Duodenal mucosa (tissue), 2 donors: ENCODE results near the gene ERC1.

Source experiments
- H3K27ac ChIP-seq: one replicate; pipeline ENCODE4 v1.7.0; 2013; ENCODE audit warnings: low read depth, low read length
- H3K27me3 ChIP-seq, 2 donors: one replicate each; pipeline ENCODE4 v1.7.0; 2013; ENCODE audit warnings: low read length in 2 of 2, control low read depth in 1 of 2; ENCODE audit not compliant: insufficient read depth in 2 of 2, control insufficient read depth in 1 of 2
- H3K36me3 ChIP-seq, 2 donors: one replicate each; pipeline ENCODE4 v1.7.0; 2013; ENCODE audit warnings: low read length in 2 of 2, control low read depth in 1 of 2; ENCODE audit not compliant: insufficient read depth in 2 of 2, control insufficient read depth in 1 of 2
- H3K4me1 ChIP-seq, 2 donors: one replicate each; pipeline ENCODE4 v1.7.0; 2013; ENCODE audit warnings: low read length in 2 of 2, control low read depth in 1 of 2; ENCODE audit not compliant: insufficient read depth in 2 of 2, control insufficient read depth in 1 of 2
- H3K4me3 ChIP-seq, 2 donors: one replicate each; pipeline ENCODE4 v1.7.0; 2013; ENCODE audit warnings: low read length in 2 of 2, low read depth in 1 of 2
- H3K9ac ChIP-seq, 2 donors: one replicate each; pipeline ENCODE4 v1.7.0; 2013; ENCODE audit warnings: low read length in 2 of 2, low read depth in 1 of 2
- H3K9me3 ChIP-seq, 2 donors: one replicate each; pipeline ENCODE4 v1.7.0; 2013; ENCODE audit warnings: low read length in 2 of 2, control low read depth in 1 of 2; ENCODE audit not compliant: control insufficient read depth in 1 of 2

The ERC1 gene

DNA sequence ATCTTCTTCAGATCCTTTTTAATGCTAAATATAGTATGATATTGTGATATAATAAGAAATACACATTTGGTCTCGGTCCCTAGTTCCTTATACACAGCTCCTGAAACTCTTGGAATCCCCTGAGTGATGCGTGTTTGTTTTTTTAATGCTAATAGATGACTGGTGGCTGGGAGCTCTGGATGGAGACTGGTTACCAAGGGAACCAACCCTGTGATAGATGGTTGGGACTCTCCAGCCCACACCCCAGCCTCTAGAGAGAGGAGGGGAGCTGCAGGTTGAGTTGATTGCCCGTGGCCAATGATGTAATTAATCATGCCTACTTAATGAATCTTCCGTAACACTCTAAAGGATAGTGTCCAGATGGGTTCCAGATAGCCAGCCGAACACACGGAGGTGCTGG, 462.8 kb downstream of the ERC1 start:
- H3K4me1 ChIP-seq, result no peaks in the 10 kb centered on the region
- H3K36me3 ChIP-seq, result peaks cover 0 to under 1% of the 10 kb centered on the region in 2 donors
- no peak overlapping the region for H3K4me3 ChIP-seq
- no peak overlapping the region for H3K27ac ChIP-seq
- H3K27me3 ChIP-seq, result no peaks in the 10 kb centered on the region
- no peak overlapping the region for H3K9ac ChIP-seq
- H3K9me3 ChIP-seq, result no peaks in the 10 kb centered on the region

DNA sequence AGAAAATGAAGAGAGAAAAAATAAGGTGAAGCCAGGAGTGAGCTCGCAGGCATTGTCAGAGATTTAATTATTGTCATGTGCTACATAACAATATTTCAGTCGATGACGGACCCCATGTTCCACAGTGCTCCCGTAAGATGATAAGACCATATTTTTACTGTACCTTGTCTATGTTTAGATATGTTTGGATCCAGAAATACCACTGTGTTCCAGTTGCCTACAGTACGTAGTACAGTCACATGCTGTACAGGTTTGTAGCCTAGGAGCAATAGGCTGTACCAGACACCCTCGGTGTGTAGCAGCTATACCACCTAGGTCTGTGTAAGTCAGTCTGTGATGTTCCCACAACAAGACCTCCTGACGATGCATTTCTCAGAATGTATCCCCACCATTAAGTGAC, 465.9 kb downstream of the ERC1 start:
- Histone ChIP-seq H3K4me3 (no peak overlapping the region), H3K36me3 (no peaks in the 10 kb centered on the region), H3K9me3 (no peaks in the 10 kb centered on the region), H3K27me3 (no peaks in the 10 kb centered on the region), H3K27ac (no peak overlapping the region), H3K4me1 (no peaks in the 10 kb centered on the region), H3K9ac (no peak overlapping the region)

DNA sequence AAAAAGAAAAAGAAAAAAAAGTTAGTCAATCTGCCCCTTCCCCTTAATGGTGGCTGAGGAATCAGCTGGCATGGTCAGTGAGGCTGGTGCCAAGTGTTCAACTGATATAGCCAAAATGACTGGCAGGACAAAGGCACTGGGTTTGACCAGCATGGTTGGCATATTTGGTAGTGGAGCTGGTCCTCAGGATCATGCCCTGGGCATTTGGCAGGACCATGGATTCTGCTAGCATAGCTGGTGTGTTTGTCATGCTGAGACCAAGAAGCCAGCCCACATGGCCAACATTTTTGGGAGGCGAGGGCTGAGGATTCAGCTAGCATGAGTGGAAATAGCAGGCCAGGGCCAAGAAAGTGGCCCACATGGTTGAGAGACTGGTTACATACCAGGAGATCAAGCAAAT, 466.9 kb downstream of the ERC1 start:
- Histone ChIP-seq H3K9ac (no peak overlapping the region), H3K27me3 (no peaks in the 10 kb centered on the region), H3K9me3 (no peaks in the 10 kb centered on the region), H3K36me3 (no peaks in the 10 kb centered on the region), H3K4me3 (no peak overlapping the region), H3K27ac (no peak overlapping the region), H3K4me1 (no peaks in the 10 kb centered on the region)

DNA sequence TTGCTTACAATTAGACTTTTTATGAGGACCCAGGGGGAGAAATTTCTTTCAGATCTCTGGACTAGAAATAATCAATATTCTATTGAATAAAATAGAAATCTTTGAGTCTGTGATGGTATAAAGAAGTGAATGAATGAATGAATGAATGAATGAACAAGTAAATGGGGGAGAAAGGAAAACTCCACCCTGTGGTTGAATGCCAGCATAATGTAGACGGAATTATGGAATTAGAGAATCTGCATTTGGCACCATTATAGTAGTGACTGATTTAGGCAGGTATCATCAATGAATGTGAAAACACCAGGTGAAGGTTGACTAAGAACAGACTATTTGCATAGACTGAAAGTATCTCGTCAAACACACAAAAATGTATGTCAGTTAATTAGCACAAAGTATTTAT, 468.3 kb downstream of the ERC1 start:
- Histone ChIP-seq H3K9me3 (no peaks in the 10 kb centered on the region), H3K27ac (no peak overlapping the region), H3K27me3 (no peaks in the 10 kb centered on the region), H3K9ac (no peak overlapping the region), H3K4me1 (no peaks in the 10 kb centered on the region), H3K4me3 (no peak overlapping the region), H3K36me3 (no peaks in the 10 kb centered on the region)

DNA sequence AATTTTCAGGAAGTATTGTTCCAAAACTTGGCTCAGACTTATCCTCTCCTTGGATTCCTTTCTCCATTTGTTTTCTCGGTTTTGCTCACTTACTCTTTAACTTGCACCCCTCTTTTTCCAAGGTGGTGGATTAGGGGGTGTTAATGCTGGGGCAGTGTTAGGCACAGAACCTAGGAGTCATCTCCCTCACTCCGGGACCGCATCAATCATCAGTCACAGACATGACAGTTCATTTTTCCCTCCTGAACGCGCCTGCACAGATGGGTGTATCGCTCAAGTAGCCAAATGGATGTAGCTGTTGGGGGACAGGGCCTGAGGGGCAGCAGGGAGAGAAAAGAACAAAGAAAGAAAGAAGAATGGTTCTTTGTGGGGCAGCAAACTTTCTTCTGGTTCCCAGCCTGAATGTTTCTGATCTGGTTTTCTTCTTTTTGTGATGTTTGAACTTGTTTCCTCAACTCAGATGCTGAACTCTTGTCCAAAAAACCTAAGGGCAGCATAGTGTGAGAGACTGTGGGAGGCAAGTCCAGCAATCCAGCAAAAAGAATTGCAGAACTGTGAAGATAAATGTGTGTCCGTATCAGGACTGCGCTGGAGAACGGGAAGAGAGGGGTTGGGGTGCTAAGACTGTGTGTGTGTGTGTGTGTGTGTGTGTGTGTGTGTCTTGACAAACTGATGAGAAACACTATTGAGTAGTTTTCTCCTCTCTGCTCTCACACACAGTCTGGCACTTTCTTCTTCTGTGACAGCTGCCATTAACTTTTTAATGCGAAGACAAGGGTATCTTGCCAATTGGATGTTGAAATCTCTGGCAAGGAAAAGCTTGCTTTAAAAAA, 472.3 kb downstream of the ERC1 start:
- Histone ChIP-seq H3K27me3 (no peaks in the 10 kb centered on the region), H3K4me1 (no peaks in the 10 kb centered on the region), H3K9ac (no peak overlapping the region), H3K27ac (no peak overlapping the region), H3K4me3 (no peak overlapping the region), H3K9me3 (no peaks in the 10 kb centered on the region), H3K36me3 (no peaks in the 10 kb centered on the region)

DNA sequence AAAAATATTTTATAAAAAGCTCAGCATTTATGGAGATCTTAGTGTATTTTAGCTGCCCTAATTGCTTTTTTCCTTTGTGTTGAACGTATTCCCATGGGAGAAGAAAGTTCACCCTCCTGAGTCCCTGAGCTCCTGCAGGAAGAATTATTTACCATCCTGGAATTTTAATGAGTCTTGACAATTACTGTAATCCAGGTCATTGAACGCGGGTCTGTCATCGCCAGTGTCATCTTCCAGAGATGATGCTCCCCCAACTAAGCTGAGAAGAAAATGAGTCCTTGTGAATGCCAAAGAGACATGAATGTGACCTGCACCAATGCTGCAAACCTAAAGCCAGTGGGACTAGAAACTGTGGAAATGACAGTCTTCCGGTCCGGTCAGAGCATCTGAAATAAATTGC, 473.9 kb downstream of the ERC1 start:
- Histone ChIP-seq H3K36me3 (no peaks in the 10 kb centered on the region), H3K9ac (no peak overlapping the region), H3K27me3 (no peaks in the 10 kb centered on the region), H3K27ac (no peak overlapping the region), H3K4me3 (no peak overlapping the region), H3K4me1 (no peaks in the 10 kb centered on the region), H3K9me3 (no peaks in the 10 kb centered on the region)

DNA sequence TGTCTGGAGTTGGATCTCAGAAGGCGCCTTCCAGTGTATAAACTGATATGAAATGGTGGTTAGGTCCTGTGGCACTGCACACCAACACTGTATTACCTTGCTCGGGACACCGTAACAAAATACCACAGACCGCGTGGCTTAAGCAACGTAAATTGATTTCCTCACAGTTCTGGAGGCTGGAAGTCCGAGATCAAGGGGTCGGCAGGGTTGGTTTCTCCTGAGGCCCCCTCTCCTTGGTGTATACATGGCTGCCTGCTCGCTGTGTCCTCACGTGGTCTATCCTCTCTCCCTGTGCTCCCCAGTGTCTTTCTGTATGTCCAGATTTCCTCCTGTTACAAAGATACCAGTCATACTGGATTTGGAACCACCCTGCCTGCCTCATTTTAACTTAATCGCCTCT, 475.0 kb downstream of the ERC1 start:
- no peaks in the 10 kb centered on the region for H3K27me3 ChIP-seq
- no peaks in the 10 kb centered on the region for H3K4me1 ChIP-seq
- H3K4me3 ChIP-seq, result no peak overlapping the region
- no peaks in the 10 kb centered on the region for H3K36me3 ChIP-seq
- H3K9ac ChIP-seq, result no peak overlapping the region
- no peaks in the 10 kb centered on the region for H3K9me3 ChIP-seq
- H3K27ac ChIP-seq, result no peak overlapping the region

DNA sequence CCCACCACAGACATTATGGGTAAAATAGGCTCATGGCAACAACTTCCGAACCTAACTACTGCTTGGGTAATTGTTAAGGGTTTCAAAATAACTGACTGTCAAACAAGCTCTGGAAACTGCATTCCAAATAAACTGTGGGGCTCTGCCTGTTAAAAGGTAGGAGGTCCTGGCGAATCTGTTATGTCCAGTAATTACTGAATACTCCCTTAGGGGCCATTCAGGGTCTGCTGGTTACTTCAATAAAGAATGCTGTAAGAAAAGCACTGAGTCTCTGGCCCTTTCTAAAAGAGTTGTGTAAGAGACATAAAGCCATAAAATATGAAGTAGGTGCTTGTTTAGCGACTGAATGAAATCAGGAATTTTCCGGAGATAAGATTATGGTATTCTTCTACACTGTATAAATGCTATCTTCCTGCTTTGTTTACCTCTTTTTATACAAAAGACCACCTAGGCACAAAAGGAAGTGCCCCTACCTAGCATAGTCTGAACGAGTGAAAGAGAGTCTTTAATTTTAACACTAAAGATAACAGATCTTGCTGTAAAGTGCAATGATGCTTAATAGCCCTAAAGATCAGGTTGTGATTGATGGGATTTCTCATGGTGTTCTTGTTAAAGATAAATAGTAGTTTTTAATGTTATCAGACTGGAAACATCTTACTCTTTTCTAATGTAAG, 475.6 kb downstream of the ERC1 start:
- no peak overlapping the region for H3K4me3 ChIP-seq
- H3K9ac ChIP-seq, result no peak overlapping the region
- H3K36me3 ChIP-seq, result no peaks in the 10 kb centered on the region
- no peaks in the 10 kb centered on the region for H3K27me3 ChIP-seq
- H3K4me1 ChIP-seq, result no peaks in the 10 kb centered on the region
- no peaks in the 10 kb centered on the region for H3K9me3 ChIP-seq
- no peak overlapping the region for H3K27ac ChIP-seq

DNA sequence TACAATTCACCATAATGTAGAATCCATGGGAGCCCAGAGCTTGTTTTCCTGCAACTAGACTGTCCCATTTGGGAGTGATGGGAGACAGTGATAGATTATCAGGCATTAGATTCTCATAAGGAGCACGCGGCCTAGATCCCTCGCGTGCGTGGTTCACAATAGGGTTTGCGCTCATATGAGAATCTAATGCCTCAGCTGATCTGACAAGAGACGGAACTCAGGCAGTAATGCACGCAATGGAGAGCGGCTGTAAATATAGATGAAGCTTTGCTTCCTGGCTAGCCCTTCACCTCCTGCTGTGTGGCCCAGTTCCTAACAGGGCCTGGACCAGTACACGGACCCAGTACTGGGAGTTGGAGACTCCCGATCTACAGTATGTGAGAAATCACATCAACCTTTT, 476.7 kb downstream of the ERC1 start:
- H3K27me3 ChIP-seq, result no peaks in the 10 kb centered on the region
- no peak overlapping the region for H3K9ac ChIP-seq
- no peaks in the 10 kb centered on the region for H3K9me3 ChIP-seq
- no peaks in the 10 kb centered on the region for H3K4me1 ChIP-seq
- H3K36me3 ChIP-seq, result no peaks in the 10 kb centered on the region
- H3K4me3 ChIP-seq, result no peak overlapping the region
- H3K27ac ChIP-seq, result no peak overlapping the region

DNA sequence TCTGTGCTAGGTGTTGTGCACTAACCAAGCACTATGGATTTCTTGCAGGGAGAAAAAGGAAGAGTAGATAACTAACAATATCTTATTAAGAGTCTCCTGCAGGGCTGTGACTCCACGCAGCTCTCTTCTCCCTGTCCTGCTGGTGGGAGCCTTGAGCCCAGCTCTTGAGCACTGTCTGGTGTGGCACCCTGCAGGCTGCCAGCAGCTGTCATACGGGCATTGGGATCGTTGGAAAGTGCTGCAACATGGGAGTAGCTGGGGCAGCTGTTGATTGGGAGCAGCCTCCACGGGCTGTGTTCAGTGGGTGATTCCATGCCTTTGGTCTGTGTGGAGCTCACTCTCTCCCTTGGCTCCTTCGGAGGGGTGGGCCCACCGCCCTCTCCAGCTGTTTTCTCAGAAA, 478.0 kb downstream of the ERC1 start:
- Histone ChIP-seq H3K36me3 (no peaks in the 10 kb centered on the region), H3K9me3 (no peaks in the 10 kb centered on the region), H3K27me3 (no peaks in the 10 kb centered on the region), H3K9ac (no peak overlapping the region), H3K27ac (no peak overlapping the region), H3K4me3 (no peak overlapping the region), H3K4me1 (peaks cover 0 to 4% of the 10 kb centered on the region in 2 donors)
